H9 (cell line): ENCODE data around the gene SNX22. TPM values are rescaled to one million over a fixed set of nuclear protein-coding genes. Genes with fewer than 3 reads are reported as not detected.

Experiments used
- DNase-seq: peaks from one replicate; pipeline ENCODE4 v3.0.0-alpha.2; 2017
- H2AFZ ChIP-seq: one replicate; pipeline ENCODE4 v1.6.1; 2013; ENCODE audit warnings: mild to moderate bottlenecking, low read length, control low read depth, moderate library complexity
- H2AK5ac ChIP-seq: 2 replicates; pipeline ENCODE4 v1.6.1; 2013; ENCODE audit warnings: low read length, control low read depth, mixed read lengths; ENCODE audit not compliant: insufficient read length
- H2BK120ac ChIP-seq: one replicate; pipeline ENCODE4 v1.6.1; 2013; ENCODE audit warnings: low read depth, mild to moderate bottlenecking, low read length, control low read depth, inconsistent platforms; ENCODE audit not compliant: poor library complexity, severe bottlenecking
- H2BK12ac ChIP-seq: 2 replicates; pipeline ENCODE4 v1.6.1; 2013; ENCODE audit warnings: low read length, control low read depth, mixed read lengths, low read depth; ENCODE audit not compliant: insufficient read length
- H2BK15ac ChIP-seq: 2 replicates; pipeline ENCODE4 v1.6.1; 2013; ENCODE audit warnings: low read depth, low read length, control low read depth
- H2BK20ac ChIP-seq: one replicate; pipeline ENCODE4 v1.6.1; 2013; ENCODE audit warnings: low read depth, mild to moderate bottlenecking, low read length, control low read depth, inconsistent platforms; ENCODE audit not compliant: poor library complexity, severe bottlenecking
- H2BK5ac ChIP-seq: 2 replicates; pipeline ENCODE4 v1.6.1; 2013; ENCODE audit warnings: low read length, control low read depth, mixed read lengths; ENCODE audit not compliant: insufficient read length
- H3K14ac ChIP-seq: 2 replicates; pipeline ENCODE4 v1.6.1; 2013; ENCODE audit warnings: low read length, control low read depth; ENCODE audit not compliant: insufficient read depth
- H3K18ac ChIP-seq: 2 replicates; pipeline ENCODE4 v1.6.1; 2013; ENCODE audit warnings: low read depth, mild to moderate bottlenecking, mixed read lengths, low read length, control low read depth; ENCODE audit not compliant: insufficient read length
- H3K23ac ChIP-seq: 2 replicates; pipeline ENCODE4 v1.6.1; 2013; ENCODE audit warnings: low read length, control low read depth, mixed read lengths, low read depth; ENCODE audit not compliant: insufficient read length
- H3K23me2 ChIP-seq: 2 replicates; pipeline ENCODE4 v1.6.1; 2013; ENCODE audit warnings: low read depth, mild to moderate bottlenecking, mixed read lengths, low read length, control low read depth; ENCODE audit not compliant: insufficient read length, poor library complexity, severe bottlenecking
- H3K27ac ChIP-seq: 2 replicates; pipeline ENCODE4 v1.5.1; 2013; ENCODE audit warnings: low read length, control low read depth, mixed read lengths, low read depth; ENCODE audit not compliant: insufficient read length
- H3K27me3 ChIP-seq: 2 replicates; pipeline ENCODE4 v1.6.1; 2013; ENCODE audit warnings: low read length, control low read depth, inconsistent platforms; ENCODE audit not compliant: insufficient read depth
- H3K4ac ChIP-seq: 2 replicates; pipeline ENCODE4 v1.6.1; 2013; ENCODE audit warnings: low read depth, mild to moderate bottlenecking, control low read depth, inconsistent platforms, low read length, moderate library complexity
- H3K4me1 ChIP-seq: 2 replicates; pipeline ENCODE4 v1.6.1; 2013; ENCODE audit warnings: low read length, control low read depth, inconsistent platforms; ENCODE audit not compliant: insufficient read depth
- H3K4me2 ChIP-seq: 2 replicates; pipeline ENCODE4 v1.6.1; 2013; ENCODE audit warnings: low read length, control low read depth, mixed read lengths; ENCODE audit not compliant: insufficient read length, insufficient read depth
- H3K56ac ChIP-seq: 2 replicates; pipeline ENCODE4 v1.6.1; 2013; ENCODE audit warnings: low read depth, mild to moderate bottlenecking, mixed read lengths, low read length, control low read depth; ENCODE audit not compliant: insufficient read length
- H3K79me1 ChIP-seq: 2 replicates; pipeline ENCODE4 v1.6.1; 2013; ENCODE audit warnings: low read depth, mild to moderate bottlenecking, moderate library complexity, low read length, control low read depth, inconsistent platforms; ENCODE audit not compliant: insufficient read depth, poor library complexity, severe bottlenecking
- H3K79me2 ChIP-seq: 2 replicates; pipeline ENCODE4 v1.6.1; 2013; ENCODE audit warnings: low read length, control low read depth, inconsistent platforms; ENCODE audit not compliant: insufficient read depth
- H3K9ac ChIP-seq: 2 replicates; pipeline ENCODE4 v1.6.1; 2013; ENCODE audit warnings: low read length, control low read depth, mixed read lengths; ENCODE audit not compliant: insufficient read length; ENCODE audit errors: extremely low read depth
- H3K9me3 ChIP-seq: one replicate; pipeline ENCODE4 v1.6.1; 2013; ENCODE audit warnings: low read depth, low read length, inconsistent platforms; ENCODE audit not compliant: control insufficient read depth
- H3T11ph ChIP-seq: one replicate; pipeline ENCODE4 v1.6.1; 2013; ENCODE audit warnings: mild to moderate bottlenecking, low read length, control low read depth, inconsistent platforms
- H4K20me1 ChIP-seq: one replicate; pipeline ENCODE4 v1.6.1; 2013; ENCODE audit not compliant: control insufficient read depth, insufficient read length, insufficient read depth
- H4K5ac ChIP-seq: 2 replicates; pipeline ENCODE4 v1.6.1; 2013; ENCODE audit warnings: low read depth, mild to moderate bottlenecking, mixed read lengths, low read length, control low read depth; ENCODE audit not compliant: insufficient read length
- H4K8ac ChIP-seq: replicated peaks from 2 replicates; pipeline ENCODE4 v1.6.1; 2013; ENCODE audit warnings: low read length, control low read depth, mixed read lengths, low read depth; ENCODE audit not compliant: insufficient read length
- H4K91ac ChIP-seq: 2 replicates; pipeline ENCODE4 v1.6.1; 2013; ENCODE audit warnings: low read depth, mild to moderate bottlenecking, moderate library complexity, mixed read lengths, low read length, control low read depth; ENCODE audit not compliant: insufficient read length
- H3K27ac Mint-ChIP-seq, 3 experiments: 2 replicates in 2 of 3; 3 replicates in 1 of 3; pipeline ENCODE4 v1.8.0; 2020 to 2021; ENCODE audit warnings: mixed read lengths in 3 of 3, mild to moderate bottlenecking in 1 of 3, moderate library complexity in 1 of 3
- H3K27me3 Mint-ChIP-seq: 2 replicates; pipeline ENCODE4 v1.8.0; 2021; ENCODE audit warnings: low read depth, mild to moderate bottlenecking, moderate library complexity, mixed read lengths
- H3K36me3 Mint-ChIP-seq, 3 experiments: 2 replicates in 2 of 3; 3 replicates in 1 of 3; pipeline ENCODE4 v1.8.0; 2020 to 2021; ENCODE audit warnings: low read depth in 3 of 3, mixed read lengths in 3 of 3; ENCODE audit not compliant: insufficient read depth in 1 of 3
- H3K4me1 Mint-ChIP-seq, 2 experiments: 2 replicates each; pipeline ENCODE4 v1.8.0; 2020; ENCODE audit warnings: mixed read lengths in 2 of 2
- H3K4me3 Mint-ChIP-seq, 2 experiments: 2 replicates in 1 of 2; 3 replicates in 1 of 2; pipeline ENCODE4 v1.8.0; 2020 to 2021; ENCODE audit warnings: mild to moderate bottlenecking in 2 of 2, mixed read lengths in 2 of 2, moderate library complexity in 1 of 2
- H3K9me3 Mint-ChIP-seq, 2 experiments: 2 replicates in 1 of 2; 3 replicates in 1 of 2; pipeline ENCODE4 v1.8.0; 2020; ENCODE audit warnings: mild to moderate bottlenecking in 2 of 2, mixed read lengths in 2 of 2, moderate library complexity in 1 of 2
- CTCF ChIP-seq: fragments of 200-600 bp; sonication (generic); conservative IDR thresholded peaks from 3 replicates; pipeline ENCODE4 v1.8.0; 2021; ENCODE audit warnings: antibody characterized with exemption, mild to moderate bottlenecking
- WGBS: extraction: QIAGEN DNeasy Blood & Tissue Kit; methylation state at CpG from one replicate; pipeline ENCODE4 v1.1.7; 2013; ENCODE audit warnings: missing lambda C conversion rate, low lambda C conversion rate, mixed read lengths; ENCODE audit not compliant: insufficient read length; ENCODE audit errors: extremely low coverage; 5-methylcytosine and 5-hydroxymethylcytosine counted together
- total RNA-seq: library from RNA; stranded (reverse); gene quantifications from 2 replicates; pipeline ENCODE4 v1.2.1, GENCODE V29; 2021

Gene SNX22
- total RNA-seq, 1 experiment from 2014 or later, result 4.8 TPM

DNA sequence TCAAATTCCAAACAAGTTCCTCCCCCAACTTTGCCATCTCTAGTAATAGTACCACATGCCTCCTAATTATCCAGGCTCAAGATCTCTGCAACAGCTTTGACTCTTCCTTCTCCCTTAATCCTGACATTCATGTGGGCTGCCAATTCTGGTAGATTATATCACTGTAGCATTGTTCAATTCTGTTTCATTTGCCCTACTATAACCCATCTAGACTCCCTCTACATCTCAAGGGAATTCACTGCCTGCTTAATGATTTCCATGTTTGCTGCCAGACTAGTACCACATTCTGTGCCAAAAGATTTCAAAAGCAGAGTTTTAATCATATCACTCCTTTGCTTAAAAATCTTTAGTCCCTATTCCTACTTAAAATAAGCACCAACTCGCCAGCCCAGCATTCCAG, 45.9 kb downstream of the SNX22 start:
- TF ChIP-seq CTCF, result no peak
- Histone ChIP-seq H3K79me2 (no peaks in the 10 kb centered on the region), H3K4ac (no peak overlapping the region), H4K8ac (no peak overlapping the region), H3K9ac (no peak overlapping the region), H2AFZ (no peak overlapping the region), H4K91ac (no peak overlapping the region), H2BK15ac (no peak overlapping the region), H3K27ac (no peak overlapping the region), H3K4me1 (no peaks in the 10 kb centered on the region), H3K9me3 (no peaks in the 10 kb centered on the region), H3K18ac (no peak overlapping the region), H3T11ph (no peak overlapping the region), H3K4me2 (no peak overlapping the region), H4K20me1 (no peaks in the 10 kb centered on the region), H3K23me2 (no peaks in the 10 kb centered on the region), H2BK20ac (no peak overlapping the region), H3K27me3 (no peaks in the 10 kb centered on the region), H2BK120ac (no peak overlapping the region), H3K79me1 (no peaks in the 10 kb centered on the region), H3K23ac (no peak overlapping the region), H2AK5ac (no peak overlapping the region), H3K56ac (no peak overlapping the region), H3K14ac (no peak overlapping the region), H2BK5ac (no peak overlapping the region), H4K5ac (no peak overlapping the region), H2BK12ac (no peak overlapping the region)
- no peaks in the 10 kb centered on the region for H3K27me3 Mint-ChIP-seq
- H3K4me3 Mint-ChIP-seq, result no peak overlapping the region
- H3K9me3 Mint-ChIP-seq, result no peaks in the 10 kb centered on the region
- 0 out of 4 replicates have a peak, but pooled peaks cover 0 to 1% of the 10 kb centered on the region in 2 experiments for H3K4me1 Mint-ChIP-seq
- no peak overlapping the region for H3K27ac Mint-ChIP-seq
- no peak for DNase-seq
- peaks cover 0 to 18% (median 4%) of the 10 kb centered on the region in 3 experiments; a peak in 5 of 7 replicates for H3K36me3 Mint-ChIP-seq
- no CpG with 5 or more reads among the region's 1 CpG for WGBS
